OCI-LY1 (cell line): ENCODE results near the gene FRAS1.

Source experiments
- H2AFZ ChIP-seq: fragments of 200-600 bp; sonication (generic), shearing (Covaris generic); 2 replicates; pipeline ENCODE4 v1.6.0; 2014; ENCODE audit warnings: antibody characterized with exemption, mild to moderate bottlenecking, low read length
- H3F3A ChIP-seq: fragments of 200-600 bp; sonication (generic), shearing (Covaris generic); 2 replicates; pipeline ENCODE4 v1.6.0; 2014; ENCODE audit warnings: mild to moderate bottlenecking, antibody characterized with exemption, low read length, moderate library complexity; ENCODE audit not compliant: insufficient read depth
- H3K27ac ChIP-seq: fragments of 200-600 bp; sonication (generic); 2 replicates; pipeline ENCODE4 v1.5.1; 2014; ENCODE audit warnings: low read length, mixed run types, mild to moderate bottlenecking, low read depth; ENCODE audit not compliant: poor library complexity, severe bottlenecking
- H3K27me3 ChIP-seq: fragments of 200-600 bp; sonication (generic); 2 replicates; pipeline ENCODE4 v1.6.0; 2014; ENCODE audit warnings: antibody characterized with exemption, mild to moderate bottlenecking, low read length, moderate library complexity; ENCODE audit not compliant: insufficient read depth
- H3K36me3 ChIP-seq: fragments of 200-600 bp; sonication (generic); 2 replicates; pipeline ENCODE4 v1.6.1; 2014; ENCODE audit warnings: mild to moderate bottlenecking, antibody characterized with exemption, low read length, moderate library complexity, mixed read lengths; ENCODE audit not compliant: insufficient read depth
- H3K4me1 ChIP-seq: fragments of 200-600 bp; sonication (generic); 2 replicates; pipeline ENCODE4 v1.5.1; 2014; ENCODE audit warnings: mild to moderate bottlenecking, low read length, moderate library complexity; ENCODE audit not compliant: insufficient read depth, severe bottlenecking
- H3K4me2 ChIP-seq: fragments of 200-600 bp; sonication (generic), shearing (Covaris generic); 2 replicates; pipeline ENCODE4 v1.6.1; 2014; ENCODE audit warnings: low read length
- H3K4me3 ChIP-seq: fragments of 200-600 bp; sonication (generic); 2 replicates; pipeline ENCODE4 v1.5.1; 2014; ENCODE audit warnings: low read length, low read depth, mild to moderate bottlenecking, mixed read lengths; ENCODE audit not compliant: poor library complexity, severe bottlenecking
- H3K79me2 ChIP-seq: fragments of 200-600 bp; shearing (Covaris generic); 2 replicates; pipeline ENCODE4 v1.6.1; 2016; ENCODE audit warnings: mixed run types, low read length, mixed read lengths; ENCODE audit not compliant: insufficient read depth
- H3K9ac ChIP-seq: fragments of 200-600 bp; sonication (generic), shearing (Covaris generic); 2 replicates; pipeline ENCODE4 v1.6.1; 2014; ENCODE audit warnings: mild to moderate bottlenecking, low read length, mixed read lengths
- H3K9me2 ChIP-seq: fragments of 200-600 bp; sonication (generic), shearing (Covaris generic); 2 replicates; pipeline ENCODE4 v1.6.1; 2014; ENCODE audit warnings: low read depth, mild to moderate bottlenecking, low read length, mixed read lengths
- H3K9me3 ChIP-seq: fragments of 200-600 bp; shearing (Covaris generic); 2 replicates; pipeline ENCODE4 v1.6.1; 2014; ENCODE audit warnings: low read length, mixed read lengths
- H4K20me1 ChIP-seq: fragments of 200-600 bp; sonication (generic), shearing (Covaris generic); 2 replicates; pipeline ENCODE4 v1.6.0; 2016; ENCODE audit warnings: mild to moderate bottlenecking, low read length; ENCODE audit not compliant: insufficient read depth
- CTCF ChIP-seq: fragments of 200-600 bp; sonication (generic), shearing (Covaris generic); IDR thresholded peaks from 2 replicates; pipeline ENCODE4 v1.5.1; 2017; ENCODE audit warnings: mild to moderate bottlenecking, antibody characterized with exemption, low read length, moderate library complexity, mixed read lengths
- EZH2 ChIP-seq: fragments of 200-600 bp; sonication (generic), shearing (Covaris generic); IDR thresholded peaks from 2 replicates; pipeline ENCODE4 v1.8.0; 2017; ENCODE audit warnings: borderline replicate concordance, mixed run types, mild to moderate bottlenecking, antibody characterized with exemption, low read length, moderate library complexity, mixed read lengths

The FRAS1 gene

GRCh38 chr4:78524009-78524408, 466.9 kb downstream of the FRAS1 start:
- no peak overlapping the region for H2AFZ ChIP-seq
- H3K4me1 ChIP-seq = no peaks in the 10 kb centered on the region
- H3K79me2 ChIP-seq = no peaks in the 10 kb centered on the region
- H3K4me3 ChIP-seq = no peak overlapping the region
- no peaks in the 10 kb centered on the region for H3K9me3 ChIP-seq
- no peaks in the 10 kb centered on the region for H4K20me1 ChIP-seq
- no peaks in the 10 kb centered on the region for H3K36me3 ChIP-seq
- H3K4me2 ChIP-seq = no peak overlapping the region
- TF ChIP-seq CTCF (no peak), EZH2 (no peak)
- H3F3A ChIP-seq = no peaks in the 10 kb centered on the region
- no peaks in the 10 kb centered on the region for H3K9me2 ChIP-seq
- no peak overlapping the region for H3K9ac ChIP-seq
- no peaks in the 10 kb centered on the region for H3K27me3 ChIP-seq
- no peak overlapping the region for H3K27ac ChIP-seq

GRCh38 chr4:78525559-78525958, 468.4 kb downstream of the FRAS1 start:
- Histone ChIP-seq H3K79me2 (no peaks in the 10 kb centered on the region), H2AFZ (no peak overlapping the region), H3K4me2 (no peak overlapping the region), H4K20me1 (no peaks in the 10 kb centered on the region), H3K4me1 (no peaks in the 10 kb centered on the region), H3K36me3 (no peaks in the 10 kb centered on the region), H3K27ac (no peak overlapping the region), H3F3A (no peaks in the 10 kb centered on the region), H3K4me3 (no peak overlapping the region), H3K9me2 (no peaks in the 10 kb centered on the region), H3K9ac (no peak overlapping the region), H3K9me3 (no peaks in the 10 kb centered on the region), H3K27me3 (no peaks in the 10 kb centered on the region)
- no peak for TF ChIP-seq CTCF
- TF ChIP-seq EZH2 = no peak

- Histone ChIP-seq H3F3A (no peaks in the 10 kb centered on the region), H3K4me2 (no peak overlapping the region), H3K27ac (no peak overlapping the region), H3K27me3 (no peaks in the 10 kb centered on the region), H2AFZ (no peak overlapping the region), H3K9me3 (no peaks in the 10 kb centered on the region), H3K4me1 (no peaks in the 10 kb centered on the region), H3K4me3 (no peak overlapping the region), H3K9ac (no peak overlapping the region), H3K9me2 (no peaks in the 10 kb centered on the region), H3K36me3 (no peaks in the 10 kb centered on the region), H3K79me2 (no peaks in the 10 kb centered on the region), H4K20me1 (no peaks in the 10 kb centered on the region)
- TF ChIP-seq CTCF (no peak), EZH2 (no peak)
Observed at GRCh38 chr4:78527103-78527502, 470.0 kb downstream of the FRAS1 start.
